Endodermal cell (in vitro differentiated cells): ENCODE measurements around the gene CMC1. TPM values are rescaled to one million over a fixed set of nuclear protein-coding genes. Genes with fewer than 3 reads are reported as not detected.
"Not testable (repeated sequence)": the region's sequence is repeated elsewhere in the genome, so short reads cannot be mapped to it uniquely, and the experiment has no call there.

Experiments used
- DNase-seq: peaks from one replicate; pipeline ENCODE4 v3.0.0-alpha.2; 2017
- H3K27ac ChIP-seq: 2 replicates; pipeline ENCODE4 v1.5.1; 2013; ENCODE audit warnings: mild to moderate bottlenecking, low read depth, low read length, moderate library complexity
- H3K27me3 ChIP-seq: 2 replicates; pipeline ENCODE4 v1.6.1; 2013; ENCODE audit warnings: mild to moderate bottlenecking, low read length, moderate library complexity; ENCODE audit not compliant: insufficient read depth, control insufficient read depth, poor library complexity, severe bottlenecking
- H3K36me3 ChIP-seq: 2 replicates; pipeline ENCODE4 v1.7.0; 2013; ENCODE audit warnings: mild to moderate bottlenecking, low read length, moderate library complexity; ENCODE audit not compliant: control insufficient read depth, insufficient read depth
- H3K4me1 ChIP-seq: one replicate; pipeline ENCODE4 v1.7.0; 2013; ENCODE audit warnings: low read length; ENCODE audit not compliant: control insufficient read depth, insufficient read depth
- H3K4me3 ChIP-seq: 2 replicates; pipeline ENCODE4 v1.5.1; 2013; ENCODE audit warnings: mild to moderate bottlenecking, low read length, moderate library complexity
- H3K9ac ChIP-seq: 2 replicates; pipeline ENCODE4 v1.6.1; 2013; ENCODE audit warnings: mild to moderate bottlenecking, low read length, moderate library complexity; ENCODE audit not compliant: poor library complexity, severe bottlenecking; ENCODE audit errors: extremely low read depth
- H3K9me3 ChIP-seq: 2 replicates; pipeline ENCODE4 v1.6.1; 2013; ENCODE audit warnings: mild to moderate bottlenecking, low read length, moderate library complexity; ENCODE audit not compliant: control insufficient read depth
- H3K27ac Mint-ChIP-seq: 2 replicates; pipeline ENCODE4 v1.8.0; 2020; ENCODE audit warnings: mixed read lengths
- H3K27me3 Mint-ChIP-seq: 2 replicates; pipeline ENCODE4 v1.8.0; 2021; ENCODE audit warnings: mild to moderate bottlenecking, mixed read lengths; ENCODE audit not compliant: insufficient read depth
- H3K36me3 Mint-ChIP-seq: 2 replicates; pipeline ENCODE4 v1.8.0; 2020; ENCODE audit warnings: low read depth, mixed read lengths
- H3K4me1 Mint-ChIP-seq: 2 replicates; pipeline ENCODE4 v1.8.0; 2020; ENCODE audit warnings: mixed read lengths
- H3K4me3 Mint-ChIP-seq: 2 replicates; pipeline ENCODE4 v1.8.0; 2020; ENCODE audit warnings: mild to moderate bottlenecking, moderate library complexity, mixed read lengths
- H3K9me3 Mint-ChIP-seq: 2 replicates; pipeline ENCODE4 v1.8.0; 2020; ENCODE audit warnings: mild to moderate bottlenecking, mixed read lengths
- WGBS, 2 experiments: methylation state at CpG; one replicate each; pipeline versions ENCODE4 v1.1.5 to v1.1.7; 2013; ENCODE audit warnings: missing lambda C conversion rate in 2 of 2, mixed read lengths in 1 of 2; ENCODE audit not compliant: insufficient coverage in 1 of 2, insufficient read length in 1 of 2; 5-methylcytosine and 5-hydroxymethylcytosine counted together
- long read RNA-seq, 4 experiments: library from polyadenylated mRNA in 2 of 4; library from RNA in 1 of 4; library from capped mRNA in 1 of 4; stranded (forward) in 3 of 4; unstranded in 1 of 4; transcript quantifications; one replicate each; pipeline ENCODE4 v2.0.0, GENCODE V29; 2020 to 2021; ENCODE audit warnings: inconsistent platforms in 1 of 4
- polyA plus RNA-seq, 2 experiments: library from polyadenylated mRNA; stranded (reverse); fragments of 50-300 nt; gene quantifications; one replicate each; pipeline ENCODE4 v1.2.3, GENCODE V29; 2013
- total RNA-seq, 2 donors: library from RNA; stranded (reverse); fragmentation: NEBNext Ultra II Directional in 1 of 2; extraction: Animal tissue kit (Norgen Biotek cat#: 25700) in 1 of 2; gene quantifications; 2 replicates in 1 of 2; 3 replicates in 1 of 2; pipeline ENCODE4 v1.2.1, GENCODE V29; 2021
- TF ChIP-seq, protein P1 (sequence below): fragments of 200-600 bp; sonication (generic); conservative IDR thresholded peaks from 2 replicates; pipeline ENCODE4 v1.5.0; 2021; ENCODE audit warnings: antibody characterized with exemption, mild to moderate bottlenecking

Gene CMC1, protein sequence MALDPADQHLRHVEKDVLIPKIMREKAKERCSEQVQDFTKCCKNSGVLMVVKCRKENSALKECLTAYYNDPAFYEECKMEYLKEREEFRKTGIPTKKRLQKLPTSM
- total RNA-seq = 10 to 100 TPM; 23.8 to 33.6 TPM
- polyA plus RNA-seq (2013, experiment 1 of 2) = 37.4 TPM
- polyA plus RNA-seq (2013, experiment 2 of 2) = 39.4 TPM
- long read RNA-seq, experiment 1, full-length matches to known transcripts = 19 of 22 reads
- long read RNA-seq, experiment 1, partial matches to known transcripts = 0 of 22 reads
- long read RNA-seq, experiment 1, other reads (novel, unspliced or antisense) = 3 of 22 reads
- long read RNA-seq, experiment 2, full-length matches to known transcripts = 28 of 31 reads
- long read RNA-seq, experiment 2, partial matches to known transcripts = 0 of 31 reads
- long read RNA-seq, experiment 2, other reads (novel, unspliced or antisense) = 3 of 31 reads
- long read RNA-seq, experiment 3, full-length matches to known transcripts = 12 of 13 reads
- long read RNA-seq, experiment 3, partial matches to known transcripts = 0 of 13 reads
- long read RNA-seq, experiment 3, other reads (novel, unspliced or antisense) = 1 of 13 reads
- long read RNA-seq, experiment 4 = 0 reads

DNA sequence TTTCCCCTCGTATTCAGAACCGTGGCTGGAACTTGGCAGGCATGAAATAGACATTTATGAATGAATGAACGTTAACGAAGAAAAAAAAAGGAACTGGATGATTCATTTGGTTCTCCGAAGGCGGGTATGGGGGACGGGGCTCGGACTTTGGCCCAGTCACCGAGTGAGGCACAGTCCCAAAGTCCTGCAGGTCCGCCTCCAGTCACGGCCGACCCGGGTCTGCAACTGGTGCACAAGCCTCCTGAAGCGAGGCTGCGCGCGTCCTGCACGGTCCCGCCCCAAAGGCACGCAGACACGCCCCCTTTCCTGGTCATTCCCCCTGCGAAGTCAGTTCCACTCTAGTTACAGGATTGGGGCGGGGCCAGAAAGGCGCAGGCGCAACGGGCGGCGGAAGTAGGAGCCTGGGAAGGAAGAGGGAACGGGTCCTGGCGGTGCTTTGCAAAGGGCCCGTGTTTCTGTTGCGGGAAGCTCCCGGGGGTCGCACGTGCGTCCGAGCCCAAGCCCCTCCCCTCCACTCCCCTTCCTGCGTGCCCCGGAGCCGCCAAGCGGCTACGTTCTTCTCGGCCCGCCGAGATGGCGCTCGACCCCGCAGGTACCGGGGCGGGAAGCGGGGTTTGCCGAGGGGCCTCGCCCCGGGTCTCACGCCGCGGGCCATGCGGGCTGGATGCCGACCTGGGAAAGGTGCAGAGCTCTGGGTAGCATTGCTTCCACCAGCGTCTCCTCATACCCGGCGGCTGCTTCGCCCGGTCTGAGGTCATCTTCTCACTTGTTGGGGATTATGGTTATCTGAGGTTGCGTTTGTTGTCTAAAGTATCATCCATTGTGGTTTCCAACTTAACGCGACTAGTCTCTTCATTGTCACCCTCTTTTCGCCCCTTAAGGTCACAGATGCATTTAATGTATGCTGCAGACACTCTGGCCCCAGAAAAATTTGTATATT is at the start of gene CMC1:
Gene CMC1, plus strand, starts transcription at position 399 of the 940 bp plus-strand sequence. Its CDS starts 175 bp downstream, at position 574.
- H3K27ac Mint-ChIP-seq = peak within 1 kb of the TSS; percentile 94
- H3K4me1 Mint-ChIP-seq = peaks cover 48% of the 10 kb centered on the region
- DNase-seq = peak; percentile 99
- Histone ChIP-seq H3K9me3 (no peaks in the 10 kb centered on the region), H3K9ac (peak within 1 kb of the TSS; percentile 84), H3K27ac (peak within 1 kb of the TSS; percentile 66), H3K36me3 (no peaks in the 10 kb centered on the region), H3K4me3 (peak within 1 kb of the TSS; percentile 94), H3K27me3 (no peaks in the 10 kb centered on the region), H3K4me1 (peaks cover 9% of the 10 kb centered on the region)
- no peaks in the 10 kb centered on the region for H3K9me3 Mint-ChIP-seq
- 1 to 20% methylated on average over 12 to 68 of the region's 68 CpGs for WGBS, 2 experiments
- TF ChIP-seq, protein P1, sequence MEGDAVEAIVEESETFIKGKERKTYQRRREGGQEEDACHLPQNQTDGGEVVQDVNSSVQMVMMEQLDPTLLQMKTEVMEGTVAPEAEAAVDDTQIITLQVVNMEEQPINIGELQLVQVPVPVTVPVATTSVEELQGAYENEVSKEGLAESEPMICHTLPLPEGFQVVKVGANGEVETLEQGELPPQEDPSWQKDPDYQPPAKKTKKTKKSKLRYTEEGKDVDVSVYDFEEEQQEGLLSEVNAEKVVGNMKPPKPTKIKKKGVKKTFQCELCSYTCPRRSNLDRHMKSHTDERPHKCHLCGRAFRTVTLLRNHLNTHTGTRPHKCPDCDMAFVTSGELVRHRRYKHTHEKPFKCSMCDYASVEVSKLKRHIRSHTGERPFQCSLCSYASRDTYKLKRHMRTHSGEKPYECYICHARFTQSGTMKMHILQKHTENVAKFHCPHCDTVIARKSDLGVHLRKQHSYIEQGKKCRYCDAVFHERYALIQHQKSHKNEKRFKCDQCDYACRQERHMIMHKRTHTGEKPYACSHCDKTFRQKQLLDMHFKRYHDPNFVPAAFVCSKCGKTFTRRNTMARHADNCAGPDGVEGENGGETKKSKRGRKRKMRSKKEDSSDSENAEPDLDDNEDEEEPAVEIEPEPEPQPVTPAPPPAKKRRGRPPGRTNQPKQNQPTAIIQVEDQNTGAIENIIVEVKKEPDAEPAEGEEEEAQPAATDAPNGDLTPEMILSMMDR = no peak
- peak within 1 kb of the TSS; percentile 74 for H3K4me3 Mint-ChIP-seq
- H3K27me3 Mint-ChIP-seq = no peaks in the 10 kb centered on the region
- no peaks in the 10 kb centered on the region for H3K36me3 Mint-ChIP-seq

DNA sequence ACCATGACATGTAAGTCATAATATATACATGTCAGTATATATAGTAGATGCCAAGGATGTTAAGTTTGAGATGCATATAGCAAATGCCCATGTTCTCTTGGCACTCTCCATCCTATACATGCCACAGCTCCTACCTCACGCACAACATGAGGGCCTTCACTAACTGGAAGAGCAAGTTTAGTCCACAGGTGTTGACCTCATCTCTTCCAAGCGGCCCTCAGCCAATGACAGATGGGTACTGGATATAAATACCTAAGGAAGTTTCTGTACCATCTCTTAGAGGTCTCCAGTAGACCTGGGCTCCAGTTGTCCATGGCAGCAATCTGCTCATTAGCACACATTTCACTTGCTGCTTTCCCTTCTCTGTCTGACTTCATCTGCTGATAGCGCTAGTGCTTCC is 43.3 kb upstream of the CMC1 start:
- Mint-ChIP-seq H3K4me3 (no peak overlapping the region), H3K4me1 (no peaks in the 10 kb centered on the region), H3K36me3 (no peaks in the 10 kb centered on the region), H3K9me3 (peaks cover 3% of the 10 kb centered on the region), H3K27me3 (no peaks in the 10 kb centered on the region), H3K27ac (no peak overlapping the region)
- Histone ChIP-seq H3K27ac (no peak overlapping the region), H3K27me3 (no peaks in the 10 kb centered on the region), H3K36me3 (no peaks in the 10 kb centered on the region), H3K9me3 (peaks cover 4% of the 10 kb centered on the region), H3K9ac (no peak overlapping the region), H3K4me3 (no peak overlapping the region), H3K4me1 (peaks cover 3% of the 10 kb centered on the region)
- WGBS, 2 experiments = 98 to 100% methylated on average over 2 to 3 of the region's 3 CpGs
- TF ChIP-seq, protein P1 = no peak
- no peak for DNase-seq

DNA sequence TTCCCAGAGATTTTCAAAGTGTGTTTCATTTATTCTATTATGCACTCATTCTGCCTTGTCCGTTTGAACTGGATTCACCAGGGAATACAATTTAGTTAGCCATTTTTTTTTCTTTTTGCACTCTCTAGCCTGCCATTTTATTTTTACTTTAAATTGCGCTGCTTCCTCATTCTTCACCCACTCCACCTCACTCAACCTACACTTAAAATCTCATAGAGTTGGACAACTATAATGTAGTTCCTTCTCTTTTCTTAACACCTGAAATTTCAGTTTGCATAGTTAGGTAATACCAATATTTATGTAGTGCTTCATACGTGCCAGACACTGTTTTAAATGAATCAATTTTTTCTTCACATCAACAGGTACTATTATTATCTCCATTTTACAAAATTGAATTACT is 42.4 kb upstream of the CMC1 start:
- Histone ChIP-seq H3K27ac (no peak overlapping the region), H3K4me3 (no peak overlapping the region), H3K9ac (no peak overlapping the region), H3K9me3 (peaks cover 4% of the 10 kb centered on the region), H3K4me1 (peaks cover 3% of the 10 kb centered on the region), H3K27me3 (no peaks in the 10 kb centered on the region), H3K36me3 (no peaks in the 10 kb centered on the region)
- H3K27me3 Mint-ChIP-seq = no peaks in the 10 kb centered on the region
- TF ChIP-seq, protein P1 = no peak
- no peaks in the 10 kb centered on the region for H3K36me3 Mint-ChIP-seq
- no peak overlapping the region for H3K27ac Mint-ChIP-seq
- WGBS, 2 experiments = 89 to 96% methylated on average over 1 to 3 of the region's 3 CpGs
- H3K4me1 Mint-ChIP-seq = no peaks in the 10 kb centered on the region
- H3K4me3 Mint-ChIP-seq = no peak overlapping the region
- peaks cover 3% of the 10 kb centered on the region for H3K9me3 Mint-ChIP-seq
- no peak for DNase-seq

DNA sequence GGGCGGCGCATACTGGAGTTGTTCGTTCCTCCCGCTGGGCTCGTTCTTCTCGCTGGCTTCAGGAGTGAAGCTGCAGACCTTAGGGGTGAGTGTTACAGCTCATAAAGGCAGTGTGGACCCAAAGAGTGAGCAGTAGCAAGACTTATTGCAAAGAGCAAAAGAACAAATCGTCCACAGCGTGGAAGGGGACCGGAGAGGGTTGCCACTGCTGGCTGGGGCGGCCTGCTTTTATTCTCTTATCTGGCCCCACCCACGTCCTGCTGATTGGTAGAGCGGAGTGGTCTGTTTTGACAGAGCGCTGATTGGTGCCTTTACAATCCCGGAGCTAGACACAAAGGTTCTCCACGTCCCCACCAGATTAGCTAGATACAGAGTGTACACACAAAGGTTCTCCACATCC is 41.8 kb upstream of the CMC1 start:
- not testable (repeated sequence) for DNase-seq, H3K36me3 Mint-ChIP-seq, H3K9me3 ChIP-seq, H3K4me1 ChIP-seq, H3K27ac Mint-ChIP-seq, H3K4me3 ChIP-seq, H3K4me1 Mint-ChIP-seq, H3K36me3 ChIP-seq, H3K4me3 Mint-ChIP-seq, H3K27me3 Mint-ChIP-seq, H3K9me3 Mint-ChIP-seq, H3K27me3 ChIP-seq, H3K27ac ChIP-seq, H3K9ac ChIP-seq
- 96% methylated on average over 9 to 15 of the region's 15 CpGs for WGBS, 2 experiments
